GM18873 (cell line): ENCODE results near the gene OLFML3.

Experiments
- ATAC-seq: cut with Tn5 transposase; IDR thresholded peaks from one replicate; pipeline ENCODE4 v1.9.1; 2021; ENCODE audit warnings: mild to moderate bottlenecking, moderate library complexity, moderate number of reproducible peaks; ENCODE audit not compliant: unreplicated experiment, low FRiP score

Gene OLFML3, protein sequence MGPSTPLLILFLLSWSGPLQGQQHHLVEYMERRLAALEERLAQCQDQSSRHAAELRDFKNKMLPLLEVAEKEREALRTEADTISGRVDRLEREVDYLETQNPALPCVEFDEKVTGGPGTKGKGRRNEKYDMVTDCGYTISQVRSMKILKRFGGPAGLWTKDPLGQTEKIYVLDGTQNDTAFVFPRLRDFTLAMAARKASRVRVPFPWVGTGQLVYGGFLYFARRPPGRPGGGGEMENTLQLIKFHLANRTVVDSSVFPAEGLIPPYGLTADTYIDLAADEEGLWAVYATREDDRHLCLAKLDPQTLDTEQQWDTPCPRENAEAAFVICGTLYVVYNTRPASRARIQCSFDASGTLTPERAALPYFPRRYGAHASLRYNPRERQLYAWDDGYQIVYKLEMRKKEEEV

GRCh38 chr1:113978863-113979702 is at the start of gene OLFML3:
OLFML3 (plus strand) TSS chr1:113979474; CDS start chr1:113979517, 43 bp downstream.
- no peak for ATAC-seq

DNA sequence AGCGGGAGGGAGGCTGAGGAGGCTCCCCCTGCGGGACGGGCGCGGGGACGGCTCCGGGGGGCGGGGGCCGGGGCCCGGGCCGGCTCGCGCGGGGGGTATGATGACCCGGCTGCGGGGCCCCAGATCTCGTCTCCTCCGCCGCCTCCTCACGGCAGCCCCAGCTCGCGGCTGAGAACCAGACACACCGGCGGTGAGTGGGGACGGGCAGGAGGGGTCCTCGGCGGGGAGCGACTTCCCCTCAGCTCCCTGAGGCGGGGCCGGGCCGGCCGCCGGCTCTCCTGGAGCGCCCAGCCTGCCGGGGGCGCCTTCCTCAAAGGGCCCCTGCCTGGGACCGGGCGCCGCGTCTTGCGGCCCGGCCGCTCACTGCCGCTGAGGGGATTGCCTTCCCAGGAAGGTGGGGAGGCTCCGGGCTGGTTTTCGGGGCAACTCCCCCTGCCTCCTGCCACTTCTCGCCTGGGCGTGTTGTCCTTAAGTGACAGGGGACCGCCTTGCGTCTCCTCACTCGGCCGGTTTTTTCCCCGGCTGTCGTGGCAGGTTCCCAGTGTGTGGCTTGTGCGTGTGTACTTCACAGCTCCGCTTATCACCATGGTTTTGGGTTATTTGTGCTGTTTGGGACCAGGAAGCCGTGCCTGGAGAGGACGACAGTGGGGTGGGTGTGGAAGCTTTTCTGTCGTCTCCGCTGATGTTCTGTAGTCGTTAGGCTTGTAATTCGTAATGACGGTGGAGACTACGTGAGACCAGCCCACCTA is 49.4 kb upstream of the OLFML3 start:
- peak; percentile 29 for ATAC-seq

DNA sequence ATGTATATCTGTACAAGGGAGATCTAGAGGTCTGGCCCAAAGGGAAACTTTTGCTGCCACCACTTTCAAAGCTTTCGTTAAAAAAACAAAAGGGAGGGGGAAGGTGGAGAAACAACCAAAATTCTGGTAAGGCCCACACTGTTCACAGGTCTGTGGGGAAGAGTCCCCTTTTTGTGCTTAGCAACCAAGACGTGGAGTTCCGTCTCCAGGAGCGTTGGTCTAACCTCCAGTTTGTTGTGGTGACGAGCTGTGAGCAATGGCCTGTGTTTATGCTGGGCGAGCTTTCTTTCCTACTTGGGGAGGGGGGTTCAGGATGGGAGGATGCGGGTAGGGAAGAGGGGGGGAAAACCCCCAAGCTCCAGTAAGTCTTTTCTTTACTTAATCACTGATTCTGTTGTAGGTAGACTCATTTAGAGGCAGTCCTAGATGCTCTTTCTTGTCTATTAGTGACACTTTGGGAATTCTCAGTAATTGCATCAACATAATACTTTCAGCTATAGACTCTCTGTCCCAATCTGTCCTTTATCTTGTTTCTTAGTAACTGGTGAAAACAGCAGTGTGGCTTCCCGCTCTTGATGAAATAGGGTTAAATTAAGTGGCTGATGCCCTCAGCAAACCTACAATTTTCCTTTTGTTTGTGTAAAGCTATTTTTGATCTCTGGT is 48.6 kb upstream of the OLFML3 start:
- no peak for ATAC-seq

- ATAC-seq, result no peak
Observed at GRCh38 chr1:113931451-113931851, 47.8 kb upstream of the OLFML3 start.

DNA sequence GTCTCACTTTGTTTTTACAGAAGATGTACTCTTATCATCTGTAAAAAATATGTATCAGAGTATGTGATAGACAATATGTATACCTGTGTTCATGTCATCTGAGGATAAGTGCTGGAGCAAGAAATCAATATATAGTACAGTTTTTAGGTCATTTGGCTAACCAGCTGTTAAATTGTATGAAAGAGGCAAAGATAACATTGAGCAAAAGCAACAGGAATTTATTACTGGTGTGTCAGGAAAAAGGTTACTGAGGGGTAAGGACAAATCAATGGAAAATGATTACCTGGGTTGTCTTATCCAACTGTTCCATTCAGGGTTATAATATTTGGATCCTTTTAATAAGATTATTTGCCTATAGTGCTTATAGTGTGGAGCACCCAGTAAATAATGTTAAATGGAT is 45.3 kb upstream of the OLFML3 start:
- no peak for ATAC-seq

GRCh38 chr1:113934511-113935055 is 44.7 kb upstream of the OLFML3 start:
- ATAC-seq, result no peak

- ATAC-seq, result no peak
Observed at GRCh38 chr1:113935176-113935575, 44.1 kb upstream of the OLFML3 start.

DNA sequence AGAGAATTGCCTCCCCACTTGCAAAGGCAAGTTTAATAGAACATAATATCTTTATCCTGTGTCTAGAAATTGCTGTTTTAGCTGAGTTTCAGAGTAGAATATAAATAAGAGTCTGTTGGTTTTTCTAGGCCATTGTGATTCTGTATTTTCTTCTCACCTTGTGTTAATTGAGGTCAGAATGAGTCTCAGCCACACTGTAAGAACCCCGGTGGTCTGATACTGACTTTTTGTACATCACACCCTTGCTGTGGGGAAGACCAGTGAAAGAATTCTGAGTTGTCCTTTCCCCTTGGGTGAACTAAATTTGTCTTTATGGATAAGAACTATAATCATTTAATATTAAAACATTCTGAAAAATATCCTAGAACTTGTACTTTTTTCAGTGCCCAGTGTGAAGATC is 43.3 kb upstream of the OLFML3 start:
- ATAC-seq, result no peak

DNA sequence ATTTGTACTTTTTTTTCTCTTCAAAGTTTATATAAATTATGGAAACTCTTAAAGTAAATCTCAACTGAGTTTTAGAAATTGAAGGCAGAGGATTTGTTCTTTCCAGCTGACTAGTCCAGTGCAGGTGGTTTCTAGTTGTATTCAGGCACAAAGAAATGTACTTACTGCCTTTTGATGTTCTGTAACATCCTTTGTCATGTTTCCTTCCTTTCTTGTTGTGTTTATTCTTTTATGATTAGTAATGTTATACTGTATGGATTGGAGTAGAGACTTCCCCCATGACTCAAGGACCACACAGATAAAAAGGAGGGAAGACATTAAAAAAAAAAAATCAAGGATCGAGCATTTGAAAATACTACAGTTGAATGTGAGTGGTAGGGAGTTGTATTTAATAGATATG is 42.1 kb upstream of the OLFML3 start:
- no peak for ATAC-seq

DNA sequence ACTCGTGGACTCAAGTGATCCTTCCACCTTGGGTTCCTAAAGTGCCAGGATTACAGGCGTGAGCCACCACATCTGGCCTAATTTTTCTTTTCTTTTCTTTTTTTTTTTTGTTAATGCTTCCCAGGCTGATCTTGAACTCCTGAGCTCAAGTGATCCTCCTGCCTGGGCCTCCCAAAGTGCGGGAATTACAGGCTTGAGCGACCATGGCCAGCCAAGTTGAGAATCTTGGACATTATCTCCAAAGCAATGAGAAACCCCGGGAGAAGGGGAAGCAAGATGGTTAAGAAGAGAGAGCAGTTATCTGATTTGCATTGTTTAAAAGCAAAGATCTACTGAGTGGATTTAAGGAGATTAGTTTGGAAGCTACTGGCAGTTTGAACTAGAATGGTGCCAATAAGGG is 41.1 kb upstream of the OLFML3 start:
- no peak for ATAC-seq

DNA sequence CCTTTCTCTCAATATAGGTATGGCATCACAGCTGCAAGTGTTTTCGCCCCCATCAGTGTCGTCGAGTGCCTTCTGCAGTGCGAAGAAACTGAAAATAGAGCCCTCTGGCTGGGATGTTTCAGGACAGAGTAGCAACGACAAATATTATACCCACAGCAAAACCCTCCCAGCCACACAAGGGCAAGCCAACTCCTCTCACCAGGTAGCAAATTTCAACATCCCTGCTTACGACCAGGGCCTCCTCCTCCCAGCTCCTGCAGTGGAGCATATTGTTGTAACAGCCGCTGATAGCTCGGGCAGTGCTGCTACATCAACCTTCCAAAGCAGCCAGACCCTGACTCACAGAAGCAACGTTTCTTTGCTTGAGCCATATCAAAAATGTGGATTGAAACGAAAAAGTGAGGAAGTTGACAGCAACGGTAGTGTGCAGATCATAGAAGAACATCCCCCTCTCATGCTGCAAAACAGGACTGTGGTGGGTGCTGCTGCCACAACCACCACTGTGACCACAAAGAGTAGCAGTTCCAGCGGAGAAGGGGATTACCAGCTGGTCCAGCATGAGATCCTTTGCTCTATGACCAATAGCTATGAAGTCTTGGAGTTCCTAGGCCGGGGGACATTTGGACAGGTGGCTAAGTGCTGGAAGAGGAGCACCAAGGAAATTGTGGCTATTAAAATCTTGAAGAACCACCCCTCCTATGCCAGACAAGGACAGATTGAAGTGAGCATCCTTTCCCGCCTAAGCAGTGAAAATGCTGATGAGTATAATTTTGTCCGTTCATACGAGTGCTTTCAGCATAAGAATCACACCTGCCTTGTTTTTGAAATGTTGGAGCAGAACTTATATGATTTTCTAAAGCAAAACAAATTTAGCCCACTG is 38.7 kb upstream of the OLFML3 start:
- no peak for ATAC-seq

GRCh38 chr1:113941245-113941559 is 38.1 kb upstream of the OLFML3 start:
- no peak for ATAC-seq

- no peak for ATAC-seq
Observed at GRCh38 chr1:113942527-113942926, 36.7 kb upstream of the OLFML3 start.

- no peak for ATAC-seq
Observed at GRCh38 chr1:113943028-113943811, 36.1 kb upstream of the OLFML3 start.

GRCh38 chr1:113945329-113945728 is 33.9 kb upstream of the OLFML3 start:
- ATAC-seq, result no peak

DNA sequence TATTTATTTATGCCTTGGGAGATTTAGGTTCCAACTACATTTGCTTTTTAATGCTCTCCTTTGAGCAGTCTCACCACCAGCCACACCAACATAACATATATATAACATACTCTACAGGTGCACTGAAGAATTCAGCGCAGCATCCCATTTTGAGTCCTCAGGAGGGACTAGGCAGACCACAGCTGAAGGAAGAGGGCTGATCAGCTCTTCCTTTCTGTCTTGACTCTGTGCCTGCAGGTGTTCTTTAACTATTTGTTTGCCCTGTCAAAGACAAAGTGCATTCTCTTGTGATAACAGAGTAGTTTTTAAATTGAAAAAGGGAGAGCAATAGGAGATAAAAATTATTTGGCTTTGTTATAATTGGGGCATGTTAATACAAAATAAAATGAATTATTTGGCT is 33.2 kb upstream of the OLFML3 start:
- no peak for ATAC-seq

DNA sequence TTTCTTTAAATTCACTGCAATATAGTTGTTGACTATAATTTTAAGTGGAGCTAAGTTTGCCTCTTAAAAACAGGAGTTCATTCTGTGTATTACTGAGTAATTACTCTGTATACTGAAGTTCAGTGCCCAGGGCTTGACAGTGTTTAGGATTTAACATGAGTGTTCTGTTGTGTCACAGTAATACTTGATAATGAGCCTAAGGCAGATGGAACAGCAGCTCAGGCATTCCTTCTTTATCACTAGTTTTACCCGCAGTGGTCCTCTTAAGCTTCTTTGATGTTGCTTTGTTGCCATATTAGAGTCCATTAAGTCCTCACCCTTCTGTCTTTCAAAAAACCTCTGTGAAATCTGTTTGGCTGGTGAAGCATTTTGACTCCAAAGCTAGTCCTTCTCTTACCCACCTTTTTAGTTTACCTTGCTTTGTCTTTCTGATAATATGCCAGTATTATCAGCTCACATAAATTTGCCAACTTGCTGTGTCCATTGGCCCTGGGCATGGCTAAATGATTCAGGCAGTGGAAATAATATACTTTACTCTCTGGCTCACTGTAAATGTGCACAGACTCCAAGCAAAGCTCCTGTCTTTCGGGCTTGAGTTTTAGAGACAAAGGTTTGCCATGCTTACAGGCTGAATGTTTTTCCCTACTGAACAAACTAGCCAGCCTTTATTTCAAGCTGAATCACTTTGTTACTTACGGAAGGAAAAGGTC is 32.4 kb upstream of the OLFML3 start:
- ATAC-seq, result no peak
